ENCODE data around the gene EMX2.

Gene EMX2

GRCh38 chr10:117536866-117537435 is 5.6 kb upstream of the EMX2 start:
- peaks cover 17% of the 10 kb centered on the region for H3K4me1 Mint-ChIP-seq (ENCODE audit: low read depth)
- no peak overlapping the region for H3K27ac Mint-ChIP-seq
- H3K9me3 Mint-ChIP-seq = no peaks in the 10 kb centered on the region
- H3K27me3 Mint-ChIP-seq = peaks cover 68% of the 10 kb centered on the region
- no peaks in the 10 kb centered on the region for H3K36me3 Mint-ChIP-seq (ENCODE audit: low read depth)
- no peak overlapping the region for H3K4me3 Mint-ChIP-seq

- no peaks in the 10 kb centered on the region for H3K36me3 Mint-ChIP-seq (ENCODE audit: low read depth)
- no peaks in the 10 kb centered on the region for H3K9me3 Mint-ChIP-seq
- no peak overlapping the region for H3K27ac Mint-ChIP-seq
- H3K27me3 Mint-ChIP-seq = peaks cover 68% of the 10 kb centered on the region
- no peak overlapping the region for H3K4me3 Mint-ChIP-seq
- peaks cover 18% of the 10 kb centered on the region for H3K4me1 Mint-ChIP-seq (ENCODE audit: low read depth)
These were observed 5.1 kb upstream of the EMX2 start for GRCh38 chr10:117537436-117537903.

- no peak overlapping the region for H3K4me3 Mint-ChIP-seq
- peaks cover 20% of the 10 kb centered on the region for H3K4me1 Mint-ChIP-seq (ENCODE audit: low read depth)
- H3K27ac Mint-ChIP-seq = no peak overlapping the region
- peaks cover 65% of the 10 kb centered on the region for H3K27me3 Mint-ChIP-seq
- no peaks in the 10 kb centered on the region for H3K36me3 Mint-ChIP-seq (ENCODE audit: low read depth)
- H3K9me3 Mint-ChIP-seq = no peaks in the 10 kb centered on the region
These were observed 4.5 kb upstream of the EMX2 start for GRCh38 chr10:117537904-117538524.

GRCh38 chr10:117539361-117539773 is 3.2 kb upstream of the EMX2 start:
- H3K27me3 Mint-ChIP-seq = peaks cover 65% of the 10 kb centered on the region
- peaks cover 19% of the 10 kb centered on the region for H3K4me1 Mint-ChIP-seq (ENCODE audit: low read depth)
- H3K9me3 Mint-ChIP-seq = no peaks in the 10 kb centered on the region
- H3K27ac Mint-ChIP-seq = no peak overlapping the region
- no peaks in the 10 kb centered on the region for H3K36me3 Mint-ChIP-seq (ENCODE audit: low read depth)
- no peak overlapping the region for H3K4me3 Mint-ChIP-seq

GRCh38 chr10:117539903-117540639 is 2.5 kb upstream of the EMX2 start:
- Mint-ChIP-seq H3K4me3 (no peak overlapping the region), H3K36me3 (ENCODE audit: low read depth) (no peaks in the 10 kb centered on the region), H3K27ac (no peak overlapping the region), H3K27me3 (peaks cover 68% of the 10 kb centered on the region), H3K9me3 (no peaks in the 10 kb centered on the region), H3K4me1 (ENCODE audit: low read depth) (peaks cover 23% of the 10 kb centered on the region)

- Mint-ChIP-seq H3K27me3 (peaks cover 67% of the 10 kb centered on the region), H3K27ac (no peak overlapping the region), H3K9me3 (no peaks in the 10 kb centered on the region), H3K4me1 (ENCODE audit: low read depth) (peaks cover 23% of the 10 kb centered on the region), H3K4me3 (peak overlapping the region; percentile 3), H3K36me3 (ENCODE audit: low read depth) (no peaks in the 10 kb centered on the region)
These were observed 1.7 kb upstream of the EMX2 start for GRCh38 chr10:117540640-117541404.

- Mint-ChIP-seq H3K27me3 (peaks cover 68% of the 10 kb centered on the region), H3K36me3 (ENCODE audit: low read depth) (no peaks in the 10 kb centered on the region), H3K9me3 (no peaks in the 10 kb centered on the region), H3K27ac (no peak overlapping the region), H3K4me1 (ENCODE audit: low read depth) (peaks cover 26% of the 10 kb centered on the region), H3K4me3 (peak overlapping the region; percentile 3)
These were observed 1.1 kb upstream of the EMX2 start for GRCh38 chr10:117541405-117541908.

- H3K4me1 Mint-ChIP-seq (ENCODE audit: low read depth) = peaks cover 22% of the 10 kb centered on the region
- H3K27me3 Mint-ChIP-seq = peaks cover 69% of the 10 kb centered on the region
- H3K4me3 Mint-ChIP-seq = peak overlapping the region; percentile 48
- H3K9me3 Mint-ChIP-seq = no peaks in the 10 kb centered on the region
- H3K36me3 Mint-ChIP-seq (ENCODE audit: low read depth) = no peaks in the 10 kb centered on the region
- peak overlapping the region; percentile 75 for H3K27ac Mint-ChIP-seq
These were observed 439 bp upstream of the EMX2 start for GRCh38 chr10:117541909-117542705.

- H3K27me3 Mint-ChIP-seq = peaks cover 76% of the 10 kb centered on the region
These were observed 868 bp downstream of the EMX2 start for GRCh38 chr10:117543225-117544003.

GRCh38 chr10:117544004-117544701 is 1.6 kb downstream of the EMX2 start:
- Mint-ChIP-seq H3K36me3 (ENCODE audit: low read depth) (no peaks in the 10 kb centered on the region), H3K27ac (no peak overlapping the region), H3K27me3 (peaks cover 76% of the 10 kb centered on the region), H3K9me3 (no peaks in the 10 kb centered on the region), H3K4me1 (ENCODE audit: low read depth) (peaks cover 25% of the 10 kb centered on the region), H3K4me3 (peak overlapping the region; percentile 66)

More at GRCh38 chr10:117543225-117544003, 868 bp downstream of the EMX2 start:
- Mint-ChIP-seq H3K9me3 (no peaks in the 10 kb centered on the region), H3K27ac (no peak overlapping the region), H3K4me1 (ENCODE audit: low read depth) (peaks cover 25% of the 10 kb centered on the region), H3K36me3 (ENCODE audit: low read depth) (no peaks in the 10 kb centered on the region), H3K4me3 (peak overlapping the region; percentile 13)

GRCh38 chr10:117544711-117545140 is 2.2 kb downstream of the EMX2 start:
- Mint-ChIP-seq H3K27ac (no peak overlapping the region), H3K27me3 (peaks cover 81% of the 10 kb centered on the region), H3K4me3 (peak overlapping the region; percentile 66), H3K4me1 (ENCODE audit: low read depth) (peaks cover 25% of the 10 kb centered on the region), H3K9me3 (no peaks in the 10 kb centered on the region), H3K36me3 (ENCODE audit: low read depth) (no peaks in the 10 kb centered on the region)

- Mint-ChIP-seq H3K36me3 (ENCODE audit: low read depth) (no peaks in the 10 kb centered on the region), H3K9me3 (no peaks in the 10 kb centered on the region), H3K27me3 (peaks cover 84% of the 10 kb centered on the region), H3K4me3 (no peak overlapping the region), H3K4me1 (ENCODE audit: low read depth) (peaks cover 25% of the 10 kb centered on the region), H3K27ac (no peak overlapping the region)
These were observed 2.8 kb downstream of the EMX2 start for GRCh38 chr10:117545141-117546019.
